ENCODE measurements around the gene NEMF. TPM values are rescaled to one million over a fixed set of nuclear protein-coding genes. Genes with fewer than 3 reads are reported as not detected.

Gene NEMF
- total RNA-seq: 100 to 1,000 TPM in 1 of 2 donors, 10 to 100 TPM in 1; 48.8 to 145 TPM
- 10 to 100 TPM; 19.7 to 33.1 TPM for polyA plus RNA-seq
- long read RNA-seq, donor 1, full-length matches to known transcripts: 2 of 26 reads
- long read RNA-seq, donor 1, partial matches to known transcripts: 24 of 26 reads
- long read RNA-seq, donor 1, other reads (novel, unspliced or antisense): 0 of 26 reads
- long read RNA-seq, donor 2, partial matches to known transcripts: 5 of 5 reads
- long read RNA-seq, donor 2, other reads (novel, unspliced or antisense): 0 of 5 reads
- long read RNA-seq, donor 3, partial matches to known transcripts: 8 of 9 reads
- long read RNA-seq, donor 3, other reads (novel, unspliced or antisense): 0 of 9 reads
- long read RNA-seq, donor 4, partial matches to known transcripts: 0 of 1 reads
- long read RNA-seq, donor 4, other reads (novel, unspliced or antisense): 0 of 1 reads
- long read RNA-seq, donor 5, partial matches to known transcripts: 12 of 16 reads
- long read RNA-seq, donor 5, other reads (novel, unspliced or antisense): 0 of 16 reads

GRCh38 chr14:49852301-49853157 is at the start of gene NEMF:
Gene NEMF, minus strand, starts transcription at chr14:49852788. Its CDS starts 35 bp downstream, at chr14:49852753.
- peak; percentile 65 for TF ChIP-seq CTCF (IDR thresholded peaks at IDR 0.05; ENCODE audit: control extremely low read depth, extremely low read depth)

GRCh38 chr14:49900973-49901372 is 48.4 kb upstream of the NEMF start:
- peaks cover 0 to 4% (median 0%) of the 10 kb centered on the region in 4 donors for H3K36me3 ChIP-seq (ENCODE audit: control insufficient read depth in 4 of 4, insufficient read depth in 4 of 4, low read length in 4 of 4)
- DNase-seq (no peak), ATAC-seq (ENCODE audit: insufficient read depth, low FRiP score) (no peak)
- no peak overlapping the region for H3K4me3 ChIP-seq
- 100% methylated on average over 1 of the region's 1 CpG for WGBS, 2 donors
- no peak overlapping the region for H3K9ac ChIP-seq (ENCODE audit: insufficient read depth in 1 of 2, low read length in 2 of 2)
- H3K9me3 ChIP-seq (ENCODE audit: control insufficient read depth in 4 of 4, insufficient read depth in 3 of 4, low read length in 3 of 4): no peaks in the 10 kb centered on the region
- peaks cover 0 to 21% (median 2%) of the 10 kb centered on the region in 5 donors for H3K4me1 ChIP-seq (ENCODE audit: control insufficient read depth in 5 of 5, insufficient read depth in 5 of 5, low read length in 5 of 5)
- TF ChIP-seq CTCF (IDR thresholded peaks at IDR 0.05; ENCODE audit: control extremely low read depth, extremely low read depth): no peak
- H3K27ac ChIP-seq (ENCODE audit: low read depth in 1 of 2, low read length in 1 of 2): no peak overlapping the region
- H3K27me3 ChIP-seq (ENCODE audit: control insufficient read depth in 3 of 3, insufficient read depth in 3 of 3, low read length in 2 of 3): no peaks in the 10 kb centered on the region

More at GRCh38 chr14:49852301-49853157, at the start of gene NEMF:
- H3K4me1 ChIP-seq (ENCODE audit: control insufficient read depth in 5 of 5, insufficient read depth in 5 of 5, low read length in 5 of 5): peaks cover 0 to 8% (median 5%) of the 10 kb centered on the region in 5 donors
- H3K36me3 ChIP-seq (ENCODE audit: control insufficient read depth in 4 of 4, insufficient read depth in 4 of 4, low read length in 4 of 4): peaks cover 4 to 17% (median 11%) of the 10 kb centered on the region in 4 donors
- H3K9me3 ChIP-seq (ENCODE audit: control insufficient read depth in 4 of 4, insufficient read depth in 3 of 4, low read length in 3 of 4): no peaks in the 10 kb centered on the region
- peak within 1 kb of the TSS; percentile 80 to 96 for H3K27ac ChIP-seq (ENCODE audit: low read depth in 1 of 2, low read length in 1 of 2)
- 0 to 1% methylated on average over 49 of the region's 49 CpGs for WGBS, 2 donors
- no peaks in the 10 kb centered on the region for H3K27me3 ChIP-seq (ENCODE audit: control insufficient read depth in 3 of 3, insufficient read depth in 3 of 3, low read length in 2 of 3)
- ATAC-seq (ENCODE audit: insufficient read depth, low FRiP score) (peak; percentile 88), DNase-seq (peak; percentile 91 to 98 (median 97))
- H3K4me3 ChIP-seq: peak within 1 kb of the TSS; percentile 81
- H3K9ac ChIP-seq (ENCODE audit: insufficient read depth in 1 of 2, low read length in 2 of 2): peak within 1 kb of the TSS; percentile 97 to 98

GRCh38 chr14:49898485-49898884 is 45.9 kb upstream of the NEMF start:
- Histone ChIP-seq H3K4me3 (no peak overlapping the region), H3K9ac (ENCODE audit: insufficient read depth in 1 of 2, low read length in 2 of 2) (no peak overlapping the region)
- no peak for TF ChIP-seq CTCF (IDR thresholded peaks at IDR 0.05; ENCODE audit: control extremely low read depth, extremely low read depth)

More at GRCh38 chr14:49898485-49898884, 45.9 kb upstream of the NEMF start:
- WGBS, 2 donors: 62 to 74% methylated on average over 2 of the region's 2 CpGs
- H3K27ac ChIP-seq (ENCODE audit: low read depth in 1 of 2, low read length in 1 of 2): no peak overlapping the region
- H3K4me1 ChIP-seq (ENCODE audit: control insufficient read depth in 5 of 5, insufficient read depth in 5 of 5, low read length in 5 of 5): peaks cover 0 to 42% (median 7%) of the 10 kb centered on the region in 5 donors
- peaks cover 0 to 2% (median 0%) of the 10 kb centered on the region in 4 donors for H3K9me3 ChIP-seq (ENCODE audit: control insufficient read depth in 4 of 4, insufficient read depth in 3 of 4, low read length in 3 of 4)
- no peaks in the 10 kb centered on the region for H3K27me3 ChIP-seq (ENCODE audit: control insufficient read depth in 3 of 3, insufficient read depth in 3 of 3, low read length in 2 of 3)
- ATAC-seq (ENCODE audit: insufficient read depth, low FRiP score) (no peak), DNase-seq (no peak)
- H3K36me3 ChIP-seq (ENCODE audit: control insufficient read depth in 4 of 4, insufficient read depth in 4 of 4, low read length in 4 of 4): peaks cover 0 to 17% (median 10%) of the 10 kb centered on the region in 4 donors
